Psoas muscle (tissue), 8 donors: ENCODE measurements around the gene KIRREL3. TPM values are rescaled to one million over a fixed set of nuclear protein-coding genes. Genes with fewer than 3 reads are reported as not detected.

Source experiments
- ATAC-seq, 4 donors: fragments of 200-7000 bp; cut with Tn5 transposase; one replicate each; pipeline ENCODE4 v1.9.1; 2020; ENCODE audit warnings: moderate library complexity in 3 of 4, mild to moderate bottlenecking in 2 of 4
- DNase-seq, 2 donors: peaks; one replicate each; pipeline ENCODE4 v3.0.0-alpha.2; 2020
- H3K27ac ChIP-seq: fragments of 200-600 bp; one replicate; pipeline ENCODE4 v1.8.0; 2022
- H3K27me3 ChIP-seq, 3 donors: fragments of 200-600 bp in 1 of 3; one replicate each; pipeline versions ENCODE4 v1.6.1 to v1.8.0; 2013 to 2022; ENCODE audit warnings: low read length in 2 of 3, mild to moderate bottlenecking in 2 of 3, moderate library complexity in 1 of 3; ENCODE audit not compliant: insufficient read depth in 3 of 3
- H3K36me3 ChIP-seq, 2 donors: fragments of 200-600 bp in 1 of 2; one replicate each; pipeline versions ENCODE4 v1.6.1 to v1.8.0; 2013 to 2022; ENCODE audit warnings: low read depth in 1 of 2, mild to moderate bottlenecking in 1 of 2, moderate library complexity in 1 of 2; ENCODE audit not compliant: insufficient read depth in 1 of 2
- H3K4me1 ChIP-seq: fragments of 200-600 bp; one replicate; pipeline ENCODE4 v1.8.0; 2022
- H3K4me3 ChIP-seq: fragments of 200-600 bp; one replicate; pipeline ENCODE4 v1.8.0; 2022; ENCODE audit warnings: mild to moderate bottlenecking
- H3K9me3 ChIP-seq: fragments of 200-600 bp; one replicate; pipeline ENCODE4 v1.8.0; 2022
- CTCF ChIP-seq: fragments of 200-600 bp; IDR thresholded peaks from one replicate; pipeline ENCODE4 v1.8.0; 2022; ENCODE audit warnings: antibody characterized with exemption
- WGBS, 3 donors: extraction: QIAGEN DNeasy Blood & Tissue Kit; methylation state at CpG; one replicate each; pipeline versions ENCODE4 v1.1.6 to v1.1.7; 2013; 5-methylcytosine and 5-hydroxymethylcytosine counted together
- intact Hi-C, 2 donors: fragments of 100-400 bp; cut with DNase I; formaldehyde crosslinking; loops; one replicate each; pipeline versions ENCODE4 v1.11.0 to v1.14.2; 2022
- polyA plus RNA-seq, 3 donors: library from polyadenylated mRNA; stranded (reverse); fragments of 200-250 nt; gene quantifications; one replicate each; pipeline ENCODE4 v1.2.3, GENCODE V29; 2013
- total RNA-seq, 4 donors: library from RNA; stranded (reverse); fragmentation: NEBNext Ultra II Directional in 2 of 4; extraction: Animal tissue kit (Norgen Biotek cat#: 25700) in 2 of 4; gene quantifications; one replicate each; pipeline versions ENCODE4 v1.2.1 to v1.2.4, GENCODE V29; 2021 to 2023
- donor health status: healthy with polysubstance abuse.
- donor health status: DM: no; HTN: no; CAD: no; lungs with moderate emphysema.
- donor health status: Bipolar disorder and iron deficiency.
- donor health status: healthy.
- donor health status: DM: yes; HTN: yes; CAD: no.
- donor health status: DM: no; HTN: no; CAD: no.
- donor health status: DM: no; HTN: no; CAD: no.
- donor health status: DM: yes; HTN: yes; CAD: no.

Gene KIRREL3
- total and polyA plus RNA-seq, 7 donors, result 0.04 TPM; not detected in 6

GRCh38 chr11:126461996-126462395 lies 538.6 kb downstream of the KIRREL3 start:
- H3K4me1 ChIP-seq, result no peaks in the 10 kb centered on the region
- H3K36me3 ChIP-seq, result no peaks in the 10 kb centered on the region
- peaks cover 0 to 7% (median 2%) of the 10 kb centered on the region in 3 donors for H3K27me3 ChIP-seq
- WGBS, 3 donors, result 87 to 96% (median 90%) methylated on average over 6 of the region's 6 CpGs
- H3K27ac ChIP-seq, result no peak overlapping the region
- H3K4me3 ChIP-seq, result no peak overlapping the region
- ATAC-seq (no peak), DNase-seq (no peak)
- H3K9me3 ChIP-seq, result no peaks in the 10 kb centered on the region
- TF ChIP-seq CTCF, result no peak
- intact Hi-C loops, result no loop called here

GRCh38 chr11:126461096-126461440 lies 539.5 kb downstream of the KIRREL3 start:
- DNase-seq (no peak), ATAC-seq (no peak)
- Histone ChIP-seq H3K4me1 (no peaks in the 10 kb centered on the region), H3K27me3 (peaks cover 0 to 4% (median 2%) of the 10 kb centered on the region in 3 donors), H3K4me3 (no peak overlapping the region), H3K36me3 (no peaks in the 10 kb centered on the region), H3K9me3 (no peaks in the 10 kb centered on the region), H3K27ac (no peak overlapping the region)
- intact Hi-C loops, result no loop called here
- 83 to 90% (median 85%) methylated on average over 8 of the region's 8 CpGs for WGBS, 3 donors
- TF ChIP-seq CTCF, result no peak

GRCh38 chr11:126460417-126461095 lies 540.0 kb downstream of the KIRREL3 start:
- Histone ChIP-seq H3K9me3 (no peaks in the 10 kb centered on the region), H3K36me3 (no peaks in the 10 kb centered on the region), H3K27me3 (peaks cover 0 to 2% (median 0%) of the 10 kb centered on the region in 3 donors), H3K4me1 (no peaks in the 10 kb centered on the region), H3K27ac (no peak overlapping the region), H3K4me3 (no peak overlapping the region)
- no peak for TF ChIP-seq CTCF
- intact Hi-C loops, result no loop called here
- DNase-seq, result no peak
- ATAC-seq, result no peak
- whole genome bisulfite sequencing, 3 donors, result 84 to 89% (median 86%) methylated on average over 15 of the region's 15 CpGs

GRCh38 chr11:126459691-126460281 lies 540.8 kb downstream of the KIRREL3 start:
- peak in 3 of 4 donors; percentile 19 to 54 (median 28) for ATAC-seq
- H3K4me3 ChIP-seq, result no peak overlapping the region
- no peak for TF ChIP-seq CTCF
- no peak overlapping the region for H3K27ac ChIP-seq
- H3K36me3 ChIP-seq, result no peaks in the 10 kb centered on the region
- no peaks in the 10 kb centered on the region for H3K4me1 ChIP-seq
- intact Hi-C loops, result no loop called here
- no peak for DNase-seq
- H3K9me3 ChIP-seq, result no peaks in the 10 kb centered on the region
- peaks cover 0 to 3% (median 2%) of the 10 kb centered on the region in 3 donors for H3K27me3 ChIP-seq
- 59 to 66% (median 66%) methylated on average over 10 of the region's 10 CpGs for WGBS, 3 donors
